CD14-positive monocyte (primary cell): ENCODE data around the gene FRS2. TPM values are rescaled to one million over a fixed set of nuclear protein-coding genes. Genes with fewer than 3 reads are reported as not detected.

Experiments
- DNase-seq, 3 donors: peaks; one replicate each; pipeline ENCODE4 v3.0.0-alpha.2; 2011 to 2022
- H2AFZ ChIP-seq: 2 replicates; pipeline ENCODE4 v1.6.0; 2012; ENCODE audit warnings: mild to moderate bottlenecking, low read depth, low read length, inconsistent platforms; ENCODE audit not compliant: insufficient read depth, poor library complexity, severe bottlenecking
- H3K27ac ChIP-seq, 2 donors: 1 replicate in 1 of 2; 2 replicates in 1 of 2; pipeline ENCODE4 v1.5.1; 2012 to 2013; ENCODE audit warnings: low read length in 2 of 2, control low read depth in 1 of 2, inconsistent platforms in 1 of 2, low read depth in 1 of 2, mild to moderate bottlenecking in 1 of 2
- H3K27me3 ChIP-seq, 2 donors: one replicate each; pipeline versions ENCODE4 v1.6.0 to v1.6.1; 2011 to 2013; ENCODE audit warnings: low read length in 2 of 2; ENCODE audit not compliant: control insufficient read depth in 2 of 2, insufficient read depth in 2 of 2
- H3K36me3 ChIP-seq, 2 donors: replicated peaks in 1 of 2; 1 replicate in 1 of 2; 2 replicates in 1 of 2; pipeline versions ENCODE4 v1.5.1 to v1.6.1; 2012 to 2013; ENCODE audit warnings: low read length in 2 of 2, control low read depth in 1 of 2, inconsistent platforms in 1 of 2, mild to moderate bottlenecking in 1 of 2; ENCODE audit not compliant: insufficient read depth in 2 of 2, control insufficient read depth in 1 of 2
- H3K4me1 ChIP-seq, 2 donors: 1 replicate in 1 of 2; 2 replicates in 1 of 2; pipeline versions ENCODE4 v1.5.1 to v1.6.1; 2012 to 2013; ENCODE audit warnings: low read length in 2 of 2, control low read depth in 1 of 2, inconsistent platforms in 1 of 2, mild to moderate bottlenecking in 1 of 2, moderate library complexity in 1 of 2; ENCODE audit not compliant: insufficient read depth in 2 of 2, control insufficient read depth in 1 of 2
- H3K4me2 ChIP-seq: replicated peaks from 2 replicates; pipeline ENCODE3; 2012; ENCODE audit warnings: low read length, moderate library complexity, mild to moderate bottlenecking; ENCODE audit not compliant: poor library complexity, severe bottlenecking; ENCODE audit errors: extremely low read depth
- H3K4me3 ChIP-seq, 3 experiments: fragments of 200-600 bp in 1 of 3; sonication (generic) in 1 of 3; replicated peaks in 1 of 3; 1 replicate in 2 of 3; 2 replicates in 1 of 3; pipeline ENCODE4 v1.5.1; 2011 to 2013; ENCODE audit warnings: low read length in 3 of 3, mild to moderate bottlenecking in 3 of 3, control low read depth in 2 of 3, low read depth in 2 of 3, inconsistent platforms in 1 of 3, moderate library complexity in 1 of 3
- H3K79me2 ChIP-seq: 2 replicates; pipeline ENCODE4 v1.6.0; 2012; ENCODE audit warnings: mild to moderate bottlenecking, control low read depth, inconsistent platforms, low read length, moderate library complexity; ENCODE audit not compliant: insufficient read depth
- H3K9ac ChIP-seq: 2 replicates; pipeline ENCODE4 v1.6.0; 2017; ENCODE audit warnings: low read length, mild to moderate bottlenecking; ENCODE audit not compliant: insufficient read depth, poor library complexity, severe bottlenecking
- H3K9me3 ChIP-seq, 2 donors: replicated peaks in 1 of 2; 1 replicate in 1 of 2; 2 replicates in 1 of 2; pipeline versions ENCODE4 v1.5.1 to v1.6.1; 2012 to 2013; ENCODE audit warnings: low read length in 2 of 2, control low read depth in 1 of 2; ENCODE audit not compliant: control insufficient read depth in 1 of 2, insufficient read depth in 1 of 2
- H4K20me1 ChIP-seq: 2 replicates; pipeline ENCODE4 v1.6.0; 2012; ENCODE audit warnings: mild to moderate bottlenecking, low read length, control low read depth, moderate library complexity; ENCODE audit not compliant: insufficient read depth
- H3K27ac Mint-ChIP-seq, 7 donors: one replicate each; pipeline ENCODE4 v1.8.0; 2020; ENCODE audit warnings: mild to moderate bottlenecking in 7 of 7, mixed read lengths in 7 of 7, moderate library complexity in 6 of 7, inconsistent platforms in 2 of 7
- H3K27me3 Mint-ChIP-seq, 3 donors: one replicate each; pipeline ENCODE4 v1.8.0; 2021 to 2022; ENCODE audit warnings: low read depth in 3 of 3, mild to moderate bottlenecking in 3 of 3, mixed read lengths in 3 of 3, moderate library complexity in 3 of 3, inconsistent platforms in 1 of 3
- H3K36me3 Mint-ChIP-seq, 2 donors: one replicate each; pipeline ENCODE4 v1.8.0; 2020; ENCODE audit warnings: mixed read lengths in 2 of 2, inconsistent platforms in 1 of 2, mild to moderate bottlenecking in 1 of 2
- H3K4me1 Mint-ChIP-seq: one replicate; pipeline ENCODE4 v1.8.0; 2020; ENCODE audit warnings: mild to moderate bottlenecking, mixed read lengths
- H3K4me3 Mint-ChIP-seq, 2 donors: one replicate each; pipeline ENCODE4 v1.8.0; 2020; ENCODE audit warnings: mild to moderate bottlenecking in 2 of 2, mixed read lengths in 2 of 2, moderate library complexity in 1 of 2
- H3K9me3 Mint-ChIP-seq, 7 donors: one replicate each; pipeline ENCODE4 v1.8.0; 2020 to 2022; ENCODE audit warnings: mixed read lengths in 7 of 7, mild to moderate bottlenecking in 6 of 7, moderate library complexity in 6 of 7, inconsistent platforms in 2 of 7
- CTCF ChIP-seq: fragments of 200-600 bp; IDR thresholded peaks from one replicate; pipeline ENCODE4 v1.8.0; 2022; ENCODE audit warnings: antibody characterized with exemption, mild to moderate bottlenecking
- WGBS: methylation state at CpG from one replicate; pipeline ENCODE4 v1.1.5; 2013; ENCODE audit warnings: missing lambda C conversion rate; ENCODE audit not compliant: insufficient coverage; 5-methylcytosine and 5-hydroxymethylcytosine counted together
- intact Hi-C, 2 donors: fragments of 100-400 bp; cut with micrococcal nuclease; formaldehyde crosslinking; loops; one replicate each; pipeline versions ENCODE4 v1.15.0 to v1.15.1; 2023
- polyA plus RNA-seq, 3 donors: library from polyadenylated mRNA; depleted of rRNA in 1 of 3; unstranded in 2 of 3; stranded (reverse) in 1 of 3; fragments of 300-500 nt in 2 of 3; fragments of >200 nt in 1 of 3; fragmentation: Illumina TruSeq in 2 of 3; gene quantifications; 1 replicate in 2 of 3; 2 replicates in 1 of 3; pipeline ENCODE4 v1.2.3, GENCODE V29; 2012 to 2021

Gene FRS2
- polyA plus RNA-seq, 3 donors = 6.8 to 13.6 (median 13.0) TPM

GRCh38 chr12:69515394-69515930, 45.3 kb downstream of the FRS2 start:
- Mint-ChIP-seq H3K4me1 (peaks cover 10% of the 10 kb centered on the region), H3K4me3 (no peak overlapping the region), H3K9me3 (peaks cover 0 to 4% (median 2%) of the 10 kb centered on the region in 7 donors), H3K27me3 (no peaks in the 10 kb centered on the region), H3K27ac (peak overlapping the region in 2 of 7 donors; percentile 10 to 44), H3K36me3 (peaks cover 1 to 2% of the 10 kb centered on the region in 2 donors)
- no peaks in the 10 kb centered on the region for H3K36me3 ChIP-seq
- DNase-seq = no peak
- peaks cover 82% of the 10 kb centered on the region for H3K79me2 ChIP-seq
- H3K4me2 ChIP-seq = no peak overlapping the region
- TF ChIP-seq CTCF = no peak
- no peaks in the 10 kb centered on the region for H3K9me3 ChIP-seq
- intact Hi-C loops = no loop called here
- no peak overlapping the region for H3K4me3 ChIP-seq
- no peak overlapping the region for H3K9ac ChIP-seq
- H3K27me3 ChIP-seq = no peaks in the 10 kb centered on the region
- WGBS = no CpG with 5 or more reads among the region's 5 CpGs
- H3K27ac ChIP-seq = no peak overlapping the region
- H2AFZ ChIP-seq = no peak overlapping the region
- H4K20me1 ChIP-seq = peaks cover 91% of the 10 kb centered on the region
- H3K4me1 ChIP-seq = no peaks in the 10 kb centered on the region

GRCh38 chr12:69516950-69517349, 46.8 kb downstream of the FRS2 start:
- H3K4me1 Mint-ChIP-seq = peaks cover 6% of the 10 kb centered on the region
- WGBS = no CpG with 5 or more reads among the region's 2 CpGs

More at GRCh38 chr12:69516950-69517349, 46.8 kb downstream of the FRS2 start:
- no peak for TF ChIP-seq CTCF
- Histone ChIP-seq H3K36me3 (no peaks in the 10 kb centered on the region), H3K4me1 (no peaks in the 10 kb centered on the region), H3K4me3 (no peak overlapping the region), H3K27ac (no peak overlapping the region), H3K4me2 (no peak overlapping the region), H3K79me2 (peaks cover 86% of the 10 kb centered on the region), H3K9ac (no peak overlapping the region), H4K20me1 (peaks cover 87% of the 10 kb centered on the region), H2AFZ (no peak overlapping the region), H3K27me3 (no peaks in the 10 kb centered on the region), H3K9me3 (peaks cover 0 to 6% of the 10 kb centered on the region in 2 donors)
- peaks cover 2 to 3% of the 10 kb centered on the region in 2 donors for H3K36me3 Mint-ChIP-seq
- no peak for DNase-seq
- intact Hi-C loops = no loop called here
- peaks cover 8 to 16% (median 11%) of the 10 kb centered on the region in 7 donors for H3K9me3 Mint-ChIP-seq
- H3K4me3 Mint-ChIP-seq = no peak overlapping the region
- H3K27me3 Mint-ChIP-seq = no peaks in the 10 kb centered on the region
- H3K27ac Mint-ChIP-seq = no peak overlapping the region
